Endothelial cell of umbilical vein (primary cell): ENCODE data around the gene PYCR2. TPM values are rescaled to one million over a fixed set of nuclear protein-coding genes. Genes with fewer than 3 reads are reported as not detected.

ENCODE experiments used
- BruUV-seq: library from RNA; stranded (reverse); fragments of 400-500 nt; replicated peaks from 2 replicates; lab custom pipeline; 2021; lab: Mats Ljungman, UMichigan
- CTCF ChIA-PET: fragments of 300-600, 350-600 bp; sonication (Branson Sonifier 250); formaldehyde crosslinking; loops from one replicate; lab custom pipeline; 2021; ENCODE audit warnings: antibody characterized with exemption, inconsistent platforms; lab: Charles Lee
- POLR2A ChIA-PET: fragments of 300-600, 350-600 bp; sonication (Branson Sonifier 250); formaldehyde crosslinking; loops from one replicate; lab custom pipeline; 2021; ENCODE audit warnings: antibody characterized with exemption, inconsistent platforms; lab: Charles Lee
- DNase-seq: peaks from one replicate; pipeline ENCODE4 v3.0.0-alpha.2; 2011; ENCODE audit warnings: low read depth, low spot score
- FAIRE-seq: peaks from 2 replicates; lab custom pipeline; 2011; peaks lifted over from hg19 to GRCh38; lab: Jason Lieb, UNC
- H2AFZ ChIP-seq: 2 replicates; pipeline ENCODE4 v1.6.0; 2012; ENCODE audit warnings: low read depth, low read length, control low read depth, inconsistent platforms
- H3K27ac ChIP-seq: 2 replicates; pipeline ENCODE4 v1.5.1; 2011; ENCODE audit warnings: low read depth, mild to moderate bottlenecking, control low read depth, low read length, moderate library complexity; ENCODE audit not compliant: insufficient read depth
- H3K27me3 ChIP-seq, 2 experiments: 2 replicates each; pipeline versions ENCODE4 v1.6.0 to v1.6.1; 2011; ENCODE audit warnings: low read length in 2 of 2, mixed read lengths in 1 of 2; ENCODE audit not compliant: control insufficient read depth in 2 of 2, insufficient read depth in 2 of 2
- H3K36me3 ChIP-seq, 2 experiments: 2 replicates in 1 of 2; 3 replicates in 1 of 2; pipeline ENCODE4 v1.5.1; 2011; ENCODE audit warnings: low read length in 2 of 2, mild to moderate bottlenecking in 1 of 2, moderate library complexity in 1 of 2; ENCODE audit not compliant: control insufficient read depth in 2 of 2, insufficient read depth in 2 of 2; ENCODE audit errors: extremely low read depth in 1 of 2
- H3K4me1 ChIP-seq: 3 replicates; pipeline ENCODE4 v1.5.1; 2011; ENCODE audit warnings: mild to moderate bottlenecking, low read length; ENCODE audit not compliant: control insufficient read depth, insufficient read depth; ENCODE audit errors: extremely low read depth
- H3K4me2 ChIP-seq: 2 replicates; pipeline ENCODE4 v1.6.1; 2011; ENCODE audit warnings: low read length, control low read depth, mixed read lengths; ENCODE audit not compliant: insufficient read depth
- H3K4me3 ChIP-seq, 3 experiments: fragments of 200-600 bp in 1 of 3; sonication (generic), shearing (Covaris generic) in 1 of 3; replicated peaks in 1 of 3; 2 replicates each; pipeline ENCODE4 v1.5.1; 2011 to 2016; ENCODE audit warnings: control low read depth in 3 of 3, low read length in 3 of 3, mild to moderate bottlenecking in 2 of 3, inconsistent platforms in 1 of 3, low read depth in 1 of 3, moderate library complexity in 1 of 3; ENCODE audit not compliant: insufficient read depth in 1 of 3
- H3K79me2 ChIP-seq: 2 replicates; pipeline ENCODE4 v1.6.0; 2012; ENCODE audit warnings: low read length, inconsistent platforms; ENCODE audit not compliant: control insufficient read depth, insufficient read depth
- H3K9ac ChIP-seq: replicated peaks from 2 replicates; pipeline ENCODE3; 2011; ENCODE audit warnings: low read length, control low read depth; ENCODE audit not compliant: insufficient read depth; ENCODE audit errors: extremely low read depth
- H3K9me1 ChIP-seq: replicated peaks from 3 replicates; pipeline ENCODE4 v1.6.0; 2011; ENCODE audit warnings: mild to moderate bottlenecking, low read length; ENCODE audit not compliant: control insufficient read depth, insufficient read depth; ENCODE audit errors: extremely low read depth
- H3K9me3 ChIP-seq: replicated peaks from 2 replicates; pipeline ENCODE4 v1.5.1; 2012; ENCODE audit warnings: low read length, inconsistent platforms; ENCODE audit not compliant: control insufficient read depth, insufficient read depth
- H4K20me1 ChIP-seq: replicated peaks from 2 replicates; pipeline ENCODE3; 2011; ENCODE audit warnings: mild to moderate bottlenecking, low read length; ENCODE audit not compliant: control insufficient read depth, insufficient read depth; ENCODE audit errors: extremely low read depth
- CTCF ChIP-seq, 2 donors: IDR thresholded peaks; 1 replicate in 1 of 2; 2 replicates in 1 of 2; pipeline ENCODE4 v1.5.1; 2011; ENCODE audit warnings: low read length in 2 of 2, mild to moderate bottlenecking in 2 of 2, moderate library complexity in 2 of 2, control low read depth in 1 of 2, inconsistent platforms in 1 of 2, low read depth in 1 of 2; ENCODE audit not compliant: insufficient read depth in 1 of 2; ENCODE audit errors: extremely low read depth in 1 of 2
- EZH2 ChIP-seq: IDR thresholded peaks from 2 replicates; pipeline ENCODE4 v1.6.1; 2012; ENCODE audit warnings: borderline replicate concordance, low read depth, mild to moderate bottlenecking, moderate library complexity, low read length, inconsistent platforms; ENCODE audit not compliant: severe bottlenecking
- FOS ChIP-seq: IDR thresholded peaks from 2 replicates; pipeline ENCODE4 v1.6.1; 2011; ENCODE audit warnings: mild to moderate bottlenecking, low read length, moderate library complexity, borderline replicate concordance; ENCODE audit not compliant: insufficient read depth
- GATA2 ChIP-seq: IDR thresholded peaks from 2 replicates; pipeline ENCODE4 v1.7.0; 2011; ENCODE audit warnings: low read depth, mild to moderate bottlenecking, moderate library complexity, mixed read lengths, low read length; ENCODE audit not compliant: insufficient read length, insufficient read depth
- JUN ChIP-seq: IDR thresholded peaks from 2 replicates; pipeline ENCODE4 v1.6.1; 2011; ENCODE audit warnings: borderline replicate concordance, low read depth; ENCODE audit not compliant: insufficient read length, insufficient read depth
- MAX ChIP-seq: IDR thresholded peaks from 2 replicates; pipeline ENCODE4 v1.6.1; 2011; ENCODE audit not compliant: insufficient read depth, insufficient read length
- MYC ChIP-seq: IDR thresholded peaks from one replicate; pipeline ENCODE4 v1.6.1; 2011; ENCODE audit warnings: mild to moderate bottlenecking, low read depth, low read length
- POLR2A ChIP-seq: IDR thresholded peaks from 2 replicates; pipeline ENCODE4 v1.6.1; 2012; ENCODE audit warnings: low read depth, mild to moderate bottlenecking, control low read depth, low read length
- POLR2AphosphoS5 ChIP-seq: IDR thresholded peaks from 2 replicates; pipeline ENCODE4 v1.6.1; 2012; ENCODE audit warnings: low read depth, mild to moderate bottlenecking, control low read depth, low read length, moderate library complexity; ENCODE audit not compliant: insufficient read depth
- dilution Hi-C: fragments of 300-500 bp; cut with MboI; formaldehyde crosslinking; loops from one replicate; pipeline ENCODE4 v1.15.0; 2019; ENCODE audit warnings: low sequenced_read_pairs; ENCODE audit not compliant: extremely low pct_ligation_motif_present
- intact Hi-C: fragments of 100-400 bp; cut with micrococcal nuclease; formaldehyde crosslinking; loops from one replicate; pipeline ENCODE4 v1.10.0; 2022
- polyA plus RNA-seq, 4 experiments: library from polyadenylated mRNA; depleted of rRNA in 3 of 4; stranded (reverse) in 3 of 4; unstranded in 1 of 4; fragments of >200 nt; gene quantifications; 2 replicates each; pipeline versions ENCODE4 v1.2.1 to v1.2.3, GENCODE V29; 2011 to 2012; ENCODE audit warnings: missing spikeins in 1 of 4
- total RNA-seq: library from RNA; stranded (reverse); gene quantifications from 2 replicates; pipeline ENCODE4 v1.2.3, GENCODE V29; 2021

The PYCR2 gene
- total and polyA plus RNA-seq, 2 donors (not counting 3 experiments of a cell fraction or from before 2014, with no cell fraction given): 64.6 to 65.1 TPM

GRCh38 chr1:225885336-225885735 is 38.7 kb downstream of the PYCR2 start:
- DNase-seq: no peak
- Histone ChIP-seq H3K9ac (no peak overlapping the region), H4K20me1 (no peaks in the 10 kb centered on the region), H2AFZ (no peak overlapping the region), H3K36me3 (no peaks in the 10 kb centered on the region), H3K4me3 (no peak overlapping the region), H3K27me3 (no peaks in the 10 kb centered on the region), H3K4me1 (peaks cover 12% of the 10 kb centered on the region), H3K27ac (no peak overlapping the region), H3K79me2 (no peaks in the 10 kb centered on the region), H3K9me3 (no peaks in the 10 kb centered on the region), H3K4me2 (no peak overlapping the region), H3K9me1 (no peaks in the 10 kb centered on the region)
- TF ChIP-seq CTCF (IDR thresholded peaks at IDR 0.05; ENCODE audit: extremely low read depth in 1 of 2, insufficient read depth in 1 of 2, low read depth in 1 of 2, low read length in 2 of 2) (no peak), POLR2A (no peak), POLR2AphosphoS5 (no peak), MAX (no peak), MYC (no peak), JUN (no peak), GATA2 (no peak), EZH2 (no peak), FOS (no peak)
- ChIA-PET CTCF (interaction anchor here (1.1 to 1.7 kb wide), 2 partner anchors 14 to 26 kb away, joined by 3 to 5 read pairs; no protein-coding TSS in a partner anchor), POLR2A (no interaction called here)
- BruUV-seq: no TSS peak
- intact Hi-C loops (no loop called here), dilution Hi-C loops (no loop called here)
- no peak for FAIRE-seq
